Posterior vena cava (tissue), 2 donors: ENCODE data around the gene NCAPG2. TPM values are rescaled to one million over a fixed set of nuclear protein-coding genes. Genes with fewer than 3 reads are reported as not detected.
"Not testable (repeated sequence)": the region's sequence is repeated elsewhere in the genome, so short reads cannot be mapped to it uniquely, and the experiment has no call there.

ENCODE experiments used
- DNase-seq: peaks from one replicate; pipeline ENCODE4 v3.0.0-alpha.2; 2020; ENCODE audit warnings: low spot score
- intact Hi-C, 2 donors: fragments of 100-400 bp; cut with DNase I; formaldehyde crosslinking; loops; one replicate each; pipeline versions ENCODE4 v1.14.1 to v1.14.2; 2022 to 2023
- total RNA-seq, 2 donors: library from RNA; stranded (reverse); fragmentation: NEBNext Ultra II Directional; extraction: Animal tissue kit (Norgen Biotek cat#: 25700); gene quantifications; one replicate each; pipeline ENCODE4 v1.2.1, GENCODE V29; 2021
- donor health status: DM: yes; HTN: yes; CAD: no.
- donor health status: DM: yes; HTN: yes; CAD: no.

The NCAPG2 gene
- total RNA-seq, 2 donors from 2014 or later, result 6.4 to 8.4 TPM

- intact Hi-C loops, result no loop called here
- no peak for DNase-seq
These were observed 55.8 kb downstream of the NCAPG2 start for GRCh38 chr7:158648787-158649186.

- intact Hi-C loops, result no loop called here
- no peak for DNase-seq
These were observed 56.4 kb downstream of the NCAPG2 start for GRCh38 chr7:158648168-158648567.

DNA sequence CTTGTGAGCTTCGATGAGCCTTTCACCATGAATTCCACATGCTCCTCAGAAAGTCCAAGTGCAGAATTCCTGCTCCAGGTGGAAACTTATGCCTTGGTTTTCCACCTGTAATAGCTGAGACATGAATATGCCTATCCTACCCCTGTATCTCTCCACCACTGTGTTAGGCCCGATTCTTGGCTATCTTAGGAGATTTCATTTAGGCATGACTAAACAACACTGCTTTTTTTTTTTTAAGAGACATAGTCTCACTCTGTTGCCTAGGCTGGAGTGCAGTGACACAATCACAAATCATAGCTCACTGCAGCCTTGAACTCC, 57.2 kb downstream of the NCAPG2 start:
- intact Hi-C loops, result no loop called here
- no peak for DNase-seq

- intact Hi-C loops, result no loop called here
- no peak for DNase-seq
These were observed 57.7 kb downstream of the NCAPG2 start for GRCh38 chr7:158646766-158647474.

DNA sequence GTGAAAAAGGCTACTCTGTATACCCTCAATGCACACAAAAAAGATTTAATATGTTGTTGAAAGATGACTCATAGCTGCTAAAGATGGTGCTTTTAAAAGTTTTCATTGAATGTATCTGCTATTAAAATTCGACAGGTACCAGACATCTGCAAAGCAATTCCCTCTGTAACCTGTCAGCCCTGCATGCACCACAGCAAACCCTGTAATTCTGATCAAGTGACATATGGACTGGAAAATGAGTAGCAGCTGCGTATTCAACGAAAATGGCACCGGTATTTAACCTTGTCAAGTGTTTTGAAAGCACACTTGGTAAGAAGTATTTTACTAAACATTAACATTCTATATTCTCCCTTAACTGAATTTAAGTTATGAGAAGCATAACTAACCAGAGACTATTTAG, 58.8 kb downstream of the NCAPG2 start:
- DNase-seq, result no peak
- intact Hi-C loops, result no loop called here

DNA sequence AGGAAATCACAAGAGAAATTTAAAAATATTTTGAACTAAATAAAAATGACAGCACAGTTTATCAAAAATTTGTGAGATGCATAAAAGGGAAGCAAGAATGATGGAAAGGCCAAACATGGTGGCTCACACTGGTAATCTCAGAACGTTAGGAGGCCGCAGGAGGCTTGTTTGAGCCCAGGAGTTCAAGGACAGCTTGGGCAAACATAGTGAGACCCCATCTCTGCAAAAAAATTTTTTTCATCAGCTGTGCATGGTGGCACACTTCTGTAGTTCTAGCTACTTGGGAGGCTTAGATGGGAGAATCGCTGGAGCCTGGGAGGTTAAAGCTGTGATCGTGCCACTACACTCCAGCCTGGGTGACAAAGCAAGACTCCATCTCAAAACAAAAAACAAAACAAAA, 62.5 kb downstream of the NCAPG2 start:
- DNase-seq, result no peak
- intact Hi-C loops, result no loop called here

- intact Hi-C loops, result no loop called here
- DNase-seq, result no peak
These were observed 66.6 kb downstream of the NCAPG2 start for GRCh38 chr7:158638001-158638400.

GRCh38 chr7:158633055-158633956, 71.3 kb downstream of the NCAPG2 start:
- no peak for DNase-seq
- intact Hi-C loops, result loop anchor here in 1 of 2 donors (5.0 kb wide), 1 partner anchor 1986 kb away; no protein-coding TSS in a partner anchor

- intact Hi-C loops, result loop anchor here in 1 of 2 donors (5.0 kb wide), 1 partner anchor 1984 kb away; no protein-coding TSS in a partner anchor
- DNase-seq, result no peak
These were observed 72.9 kb downstream of the NCAPG2 start for GRCh38 chr7:158631574-158632195.

DNA sequence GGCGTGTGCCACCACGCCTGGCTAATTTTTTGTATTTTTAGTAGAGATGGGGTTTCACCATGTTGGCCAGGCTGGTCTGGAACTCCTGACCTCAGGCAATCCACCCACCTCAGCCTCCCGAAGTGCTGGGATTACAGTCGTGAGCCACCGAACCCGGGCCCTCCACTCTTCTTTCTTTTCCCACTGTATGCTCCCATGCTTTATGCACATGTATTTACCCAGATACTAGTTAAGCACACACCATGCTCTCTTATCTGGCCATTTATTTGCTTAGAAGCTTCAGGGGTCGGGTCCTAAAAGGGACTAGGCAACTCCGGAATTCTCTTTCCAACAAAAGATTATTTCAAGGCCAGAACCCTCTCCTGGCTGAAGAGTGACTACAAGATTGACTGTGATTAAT, 78.3 kb downstream of the NCAPG2 start:
- DNase-seq, intact Hi-C loops: not testable (repeated sequence)

DNA sequence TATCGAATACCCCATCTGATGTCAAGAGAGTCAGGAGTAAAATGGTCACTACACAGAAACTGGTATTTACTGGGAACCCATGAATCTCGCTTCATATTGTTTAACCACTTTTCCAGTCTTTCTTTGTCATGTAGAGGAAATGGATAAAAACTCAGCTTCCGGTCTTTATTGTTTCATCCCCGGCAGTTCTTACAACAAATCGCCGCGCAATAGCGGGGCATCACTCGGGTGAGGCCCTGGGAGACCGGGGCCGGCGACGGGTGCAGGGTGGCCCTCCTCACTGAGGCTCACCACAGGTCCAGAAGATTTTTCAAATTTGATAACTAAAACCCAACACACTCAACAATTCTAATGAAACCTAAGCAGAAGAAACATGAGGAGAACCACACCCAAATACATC, 81.4 kb downstream of the NCAPG2 start:
- no peak for DNase-seq
- intact Hi-C loops, result no loop called here

GRCh38 chr7:158620839-158621441, 83.7 kb downstream of the NCAPG2 start:
- DNase-seq, result no peak
- intact Hi-C loops, result no loop called here

DNA sequence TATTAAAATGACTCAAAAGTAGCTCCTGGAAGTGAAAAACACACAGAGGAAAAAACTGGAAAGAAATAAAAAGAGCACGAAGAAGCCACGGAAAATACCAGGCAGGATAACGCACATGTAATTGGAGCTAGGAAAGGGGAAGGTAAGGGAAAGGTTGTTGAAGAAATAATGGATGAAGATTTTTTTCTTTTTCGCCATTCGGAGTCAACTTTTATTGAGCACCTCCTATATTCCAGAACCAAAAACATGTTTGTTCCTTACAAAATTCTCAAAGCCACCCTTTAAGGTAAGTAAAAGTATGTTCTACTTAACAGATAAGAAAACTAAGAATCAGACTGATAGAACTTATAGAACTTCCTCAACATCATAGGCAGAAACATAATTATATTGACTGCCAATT, 84.2 kb downstream of the NCAPG2 start:
- DNase-seq, result no peak
- intact Hi-C loops, result no loop called here

DNA sequence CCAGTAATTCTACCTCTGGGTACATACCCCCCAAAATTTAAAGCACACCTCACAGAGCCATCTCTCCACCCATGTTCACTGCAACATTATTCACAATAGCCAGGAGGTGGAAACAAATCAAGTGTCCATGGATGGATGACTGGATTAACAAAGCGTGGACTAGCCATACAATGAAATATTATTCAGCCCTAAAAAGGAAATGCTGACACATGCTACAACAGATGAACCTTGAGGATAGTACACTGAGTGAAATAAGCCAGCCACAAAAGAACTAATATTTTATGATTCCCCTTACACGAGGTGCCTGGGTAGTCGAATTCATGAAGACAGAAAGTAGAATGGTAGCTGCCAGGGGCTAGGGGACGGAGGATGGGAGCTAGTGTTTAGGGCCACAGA, 85.9 kb downstream of the NCAPG2 start:
- no peak for DNase-seq
- intact Hi-C loops, result no loop called here

GRCh38 chr7:158617737-158618128, 86.9 kb downstream of the NCAPG2 start:
- intact Hi-C loops, result no loop called here
- no peak for DNase-seq

DNA sequence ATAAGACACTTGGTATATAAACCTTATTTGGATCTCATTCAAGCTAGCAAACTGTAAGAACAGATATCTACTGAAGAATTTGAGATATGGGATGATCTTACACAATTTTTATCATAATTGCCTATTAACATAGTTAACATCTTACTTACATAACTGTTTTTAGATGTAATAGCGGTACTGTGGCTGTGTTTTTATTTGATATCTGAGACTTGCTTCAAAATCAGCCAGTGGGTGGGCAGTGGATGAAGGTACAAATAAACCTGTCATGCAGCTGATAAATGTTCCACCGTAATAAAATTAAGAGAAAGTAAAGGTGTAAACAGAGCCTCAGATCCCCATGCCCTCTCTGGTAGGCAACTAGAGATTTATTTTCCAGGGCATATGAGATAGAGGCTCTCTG, 88.6 kb downstream of the NCAPG2 start:
- no peak for DNase-seq
- intact Hi-C loops, result no loop called here

DNA sequence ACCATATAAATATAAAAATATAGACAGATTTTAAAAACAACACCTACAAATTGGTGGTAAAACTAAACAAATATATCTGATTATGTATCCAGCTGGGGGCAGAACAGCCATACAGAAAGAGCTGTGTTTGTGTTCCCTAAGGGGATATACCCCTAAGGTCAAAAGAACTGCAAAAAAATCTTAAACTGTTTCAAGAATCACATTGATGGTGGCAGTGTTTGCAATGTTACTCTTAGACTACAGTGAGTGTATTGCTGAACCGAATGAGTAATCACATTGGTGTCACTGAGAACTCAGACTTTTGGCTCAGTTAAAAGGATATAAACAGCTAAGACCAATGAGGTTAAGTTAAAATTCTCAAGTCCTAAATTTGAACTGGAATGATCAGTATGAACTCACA, 89.9 kb downstream of the NCAPG2 start:
- intact Hi-C loops, result no loop called here
- no peak for DNase-seq

DNA sequence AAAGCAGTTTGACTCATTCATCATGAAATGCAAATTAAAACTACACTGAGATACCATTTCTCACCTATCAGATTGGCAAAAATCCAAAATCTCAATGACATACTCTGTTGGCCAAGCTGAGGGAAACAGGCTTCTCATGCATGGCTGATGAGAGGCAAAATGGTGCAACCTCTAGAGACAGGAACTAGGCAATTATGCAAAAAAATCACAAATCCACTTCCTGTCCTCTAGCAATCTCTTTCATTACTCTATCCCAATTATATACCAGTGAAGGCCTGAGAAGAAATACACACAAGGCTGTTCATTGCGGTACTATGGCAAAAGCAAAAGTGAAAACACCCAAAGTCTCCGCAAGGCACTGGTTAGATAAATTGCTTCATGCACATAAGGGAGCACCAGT, 91.1 kb downstream of the NCAPG2 start:
- no peak for DNase-seq
- intact Hi-C loops, result no loop called here

DNA sequence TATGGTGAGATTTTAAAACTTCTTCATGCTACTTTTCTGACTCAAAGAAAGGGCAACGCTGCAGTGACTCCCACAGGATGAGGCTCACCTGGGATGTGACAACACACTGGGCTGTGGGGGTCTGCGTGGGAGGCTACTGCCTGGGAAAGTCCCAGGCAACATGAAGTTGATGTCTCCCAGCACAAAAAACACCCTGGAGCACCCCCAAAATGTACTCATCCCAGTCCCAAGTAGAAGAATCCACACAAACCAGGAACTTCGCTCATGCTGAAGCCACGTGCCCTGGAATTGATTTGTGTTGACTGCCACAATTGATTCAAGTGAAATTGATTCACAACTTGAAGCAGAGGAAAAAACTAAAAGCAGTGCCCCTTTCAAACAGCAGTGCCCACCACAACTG, 92.1 kb downstream of the NCAPG2 start:
- intact Hi-C loops, result no loop called here
- DNase-seq, result no peak

DNA sequence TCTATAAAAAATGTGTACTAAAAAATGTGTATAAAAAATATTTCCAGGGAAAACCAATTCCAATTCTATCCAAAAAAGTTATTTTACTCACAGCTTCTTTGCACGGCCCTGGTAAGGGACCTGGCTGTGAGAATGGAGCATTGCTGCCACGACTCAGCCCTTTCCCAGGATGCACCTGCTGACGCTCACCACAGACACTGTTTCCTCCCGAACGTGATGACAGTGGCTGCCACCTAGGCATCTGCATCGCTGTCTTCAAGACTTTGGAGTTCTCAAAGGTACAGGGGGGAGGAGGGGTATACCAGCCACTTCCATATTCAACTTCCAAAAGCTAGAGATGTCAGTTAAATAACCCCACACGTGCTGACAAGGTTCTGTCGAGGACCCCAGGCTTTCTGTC, 93.1 kb downstream of the NCAPG2 start:
- intact Hi-C loops, result no loop called here
- DNase-seq, result no peak
